NCI-H2171 treated with DMSO at 0.1 percent for 48 hours (cell line): ENCODE data around the gene LGR4.
A peak's percentile ranks its signal among the peaks of the same experiment; 100 is the strongest.
"Not testable (repeated sequence)": the region's sequence is repeated elsewhere in the genome, so short reads cannot be mapped to it uniquely, and the experiment has no call there.

Experiments used
- DNase-seq: peaks from one replicate; lab custom pipeline; 2025; lab: John Stamatoyannopoulos, UW

Gene LGR4

GRCh38 chr11:27472398-27473016 lies at the start of gene LGR4:
TSS of gene LGR4 (minus strand) at chr11:27472790. CDS start at chr11:27472302, 488 bp downstream.
- DNase-seq, result peak; percentile 99

- DNase-seq, result no peak
Measured at GRCh38 chr11:27520226-27520625, 47.6 kb upstream of the LGR4 start.

- DNase-seq, result no peak
Measured at GRCh38 chr11:27518518-27518917, 45.9 kb upstream of the LGR4 start.

- not testable (repeated sequence) for DNase-seq
Measured at GRCh38 chr11:27517490-27517889, 44.9 kb upstream of the LGR4 start.

- no peak for DNase-seq
Measured at GRCh38 chr11:27514558-27514957, 42.0 kb upstream of the LGR4 start.

- DNase-seq, result no peak
Measured at GRCh38 chr11:27514076-27514475, 41.5 kb upstream of the LGR4 start.

GRCh38 chr11:27513389-27513788 lies 40.8 kb upstream of the LGR4 start:
- no peak for DNase-seq

GRCh38 chr11:27512238-27512637 lies 39.6 kb upstream of the LGR4 start:
- no peak for DNase-seq

- DNase-seq, result no peak
Measured at GRCh38 chr11:27509908-27510307, 37.3 kb upstream of the LGR4 start.

GRCh38 chr11:27507557-27508322 lies 35.1 kb upstream of the LGR4 start:
- DNase-seq, result no peak

- peak; percentile 100 for DNase-seq
Measured at GRCh38 chr11:27506200-27507182, 33.9 kb upstream of the LGR4 start, which contains the start of gene LIN7C. TSS of gene LIN7C (minus strand) at chr11:27506769. CDS start at chr11:27506752, 17 bp downstream.

GRCh38 chr11:27505781-27506180 lies 33.2 kb upstream of the LGR4 start:
- peak; percentile 53 for DNase-seq

GRCh38 chr11:27504205-27504604 lies 31.6 kb upstream of the LGR4 start:
- DNase-seq, result no peak

GRCh38 chr11:27501100-27501499 lies 28.5 kb upstream of the LGR4 start:
- no peak for DNase-seq

GRCh38 chr11:27497911-27498310 lies 25.3 kb upstream of the LGR4 start:
- DNase-seq, result no peak

- DNase-seq, result peak; percentile 55
Measured at GRCh38 chr11:27497284-27497866, 24.8 kb upstream of the LGR4 start.

GRCh38 chr11:27496461-27496860 lies 23.9 kb upstream of the LGR4 start:
- no peak for DNase-seq

GRCh38 chr11:27495710-27496300 lies 23.2 kb upstream of the LGR4 start:
- no peak for DNase-seq

- DNase-seq, result no peak
Measured at GRCh38 chr11:27489092-27489491, 16.5 kb upstream of the LGR4 start.

GRCh38 chr11:27487706-27488105 lies 15.1 kb upstream of the LGR4 start:
- peak; percentile 43 for DNase-seq
